ENCODE data around the gene DCTN4. TPM values are rescaled to one million over a fixed set of nuclear protein-coding genes. Genes with fewer than 3 reads are reported as not detected.

DCTN4 gene
- total and polyA plus RNA-seq, 2 of the 8 experiments (the other 6 are each of a cell fraction or from before 2014, with no cell fraction given) = 20.5 to 42.7 TPM

DNA sequence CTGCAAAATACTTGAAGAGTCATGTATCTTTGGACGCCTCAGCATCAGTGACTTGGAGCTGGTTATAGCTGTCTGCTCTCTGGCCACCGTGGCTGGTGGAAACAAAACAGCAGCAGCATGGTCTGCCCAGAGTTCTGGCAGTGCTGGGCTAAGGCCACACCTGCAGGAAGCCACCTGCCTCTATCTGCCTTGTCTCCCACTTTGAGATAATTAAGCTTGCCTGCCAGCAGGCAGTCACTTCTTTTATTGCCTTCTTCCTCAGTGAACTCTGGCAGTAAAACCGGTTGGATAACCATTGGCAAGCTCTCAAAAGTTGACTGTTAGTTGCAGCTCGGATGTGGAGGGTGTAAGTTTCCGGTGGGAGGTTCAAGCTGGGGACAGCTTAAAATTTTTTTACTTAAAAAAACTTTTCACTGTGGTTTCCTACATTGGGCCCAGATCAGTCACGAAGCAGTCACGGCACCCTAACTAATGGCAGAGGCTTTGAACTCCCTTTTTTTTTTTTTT is 24.7 kb upstream of the DCTN4 start:
- FAIRE-seq = peak; percentile 28

More for the DNA sequence above, 24.7 kb upstream of the DCTN4 start:
- Histone ChIP-seq H3K56ac (replicated peaks; ENCODE audit: insufficient read length, low read depth, low read length) (no peak overlapping the region), H4K91ac (replicated peaks; ENCODE audit: insufficient read length, low read length) (peak overlapping the region; percentile 4), H3K27me3 (replicated peaks in 1 of 4; ENCODE audit: control insufficient read depth in 3 of 4, extremely low read depth in 1 of 4, insufficient read depth in 3 of 4, low read length in 3 of 4) (no peaks in the 10 kb centered on the region), H3K79me1 (ENCODE audit: low read depth, low read length) (no peaks in the 10 kb centered on the region), H3K9ac (replicated peaks in 1 of 4; ENCODE audit: extremely low read depth in 1 of 4, low read depth in 3 of 4, low read length in 3 of 4) (no peak overlapping the region), H2BK20ac (ENCODE audit: low read length) (no peak overlapping the region), H4K5ac (ENCODE audit: insufficient read length, low read depth, low read length) (no peak overlapping the region), H3K4me2 (ENCODE audit: insufficient read depth in 1 of 2, low read depth in 2 of 2, low read length in 2 of 2) (peak overlapping the region in 1 of 2 experiments; percentile 20; a peak in 1 of 4 replicates), H3K23ac (ENCODE audit: insufficient read length) (no peak overlapping the region), H3K4ac (replicated peaks; ENCODE audit: insufficient read length, low read depth, low read length) (no peak overlapping the region), H3K9me3 (ENCODE audit: insufficient read depth in 2 of 2, low read depth in 1 of 2, low read length in 1 of 2) (no peaks in the 10 kb centered on the region; a peak in 2 of 4 replicates), H2AK5ac (ENCODE audit: low read depth, low read length) (no peak overlapping the region), H2BK12ac (ENCODE audit: low read depth, low read length) (no peak overlapping the region), H3K27ac (ENCODE audit: low read depth, low read length) (0 out of 2 replicates have a peak overlapping the region, but pooled peaks have one; percentile 37), H3K4me3 (ENCODE audit: extremely low read depth in 1 of 4, insufficient read depth in 2 of 4, low read depth in 3 of 4, low read length in 4 of 4) (no peak overlapping the region), H4K8ac (ENCODE audit: extremely low read depth, insufficient read depth, low read length) (no peak overlapping the region), H2BK5ac (ENCODE audit: low read depth, low read length) (peak overlapping the region; percentile 40; the same call in 1 of the 2 replicates), H3K14ac (ENCODE audit: insufficient read length) (no peak overlapping the region), H3K79me2 (ENCODE audit: control insufficient read depth in 1 of 2, insufficient read depth in 2 of 2, low read length in 2 of 2) (0 out of 4 replicates have a peak, but pooled peaks cover 0 to 4% of the 10 kb centered on the region in 2 experiments), H2BK15ac (ENCODE audit: low read length) (no peak overlapping the region), H4K20me1 (replicated peaks in 1 of 2; ENCODE audit: control insufficient read depth in 1 of 2, insufficient read depth in 2 of 2, low read length in 2 of 2) (no peaks in the 10 kb centered on the region), H2BK120ac (replicated peaks; ENCODE audit: low read depth, low read length) (no peak overlapping the region), H3K36me3 (ENCODE audit: control insufficient read depth in 2 of 4, insufficient read depth in 4 of 4, low read length in 3 of 4) (0 out of 8 replicates have a peak, but pooled peaks cover 0 to 3% (median 0%) of the 10 kb centered on the region in 4 experiments), H3K18ac (ENCODE audit: extremely low read depth, low read length) (no peak overlapping the region), H3K23me2 (ENCODE audit: low read depth, low read length) (peaks cover 3% of the 10 kb centered on the region; the same call in 1 of the 2 replicates), H3K4me1 (replicated peaks in 1 of 4; ENCODE audit: control insufficient read depth in 3 of 4, insufficient read depth in 4 of 4, low read length in 3 of 4) (peaks cover 3 to 14% (median 10%) of the 10 kb centered on the region in 4 experiments; a peak in 5 of 7 replicates), H2AFZ (ENCODE audit: low read length) (no peak overlapping the region)
- DNase-seq (ENCODE audit: low read depth in 1 of 2, low spot score in 2 of 2) = no peak
- POLR2A ChIA-PET (ENCODE audit: partially characterized antibody) = interaction anchor here (0.7 to 1.2 kb wide), 8 partner anchors 9 to 82 kb away, joined by 3 to 4 read pairs (median 3); partner anchors contain the start of gene RBM22
- CTCF ChIA-PET (ENCODE audit: partially characterized antibody) = interaction anchor here (0.7 to 6.5 kb wide), 8 partner anchors 9 to 83 kb away, joined by 3 to 40 read pairs (median 5); partner anchors contain the start of genes IRGM and RBM22
- WGBS, 2 experiments (ENCODE audit: extremely low coverage in 1 of 2, insufficient coverage in 1 of 2, insufficient read length in 1 of 2, insufficient replicate concordance in 2 of 2, low coverage in 1 of 2, low lambda C conversion rate in 2 of 2, missing lambda C conversion rate in 1 of 2) = 57% methylated on average over 7 of the region's 7 CpGs; no CpG with 5 or more reads in 1 of the 2 experiments
- peak; percentile 65; the same call in 1 of the 2 replicates for TF ChIP-seq RBBP5 (IDR thresholded peaks at IDR 0.05; ENCODE audit: borderline replicate concordance, low read depth, low read length)
- no peak for TF ChIP-seq ZNF274 (IDR thresholded peaks at IDR 0.05; ENCODE audit: borderline replicate concordance, extremely low read depth, low read length)
- TF ChIP-seq SP1 (IDR thresholded peaks at IDR 0.05; ENCODE audit: low read depth, low read length) = 0 out of 2 replicates have a peak, but pooled peaks have one; percentile 36
- TF ChIP-seq, protein P1, sequence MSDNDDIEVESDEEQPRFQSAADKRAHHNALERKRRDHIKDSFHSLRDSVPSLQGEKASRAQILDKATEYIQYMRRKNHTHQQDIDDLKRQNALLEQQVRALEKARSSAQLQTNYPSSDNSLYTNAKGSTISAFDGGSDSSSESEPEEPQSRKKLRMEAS (IDR thresholded peaks at IDR 0.05) = 0 out of 2 replicates have a peak, but pooled peaks have one; percentile 25
- no peak for TF ChIP-seq EGR1 (IDR thresholded peaks at IDR 0.05; ENCODE audit: borderline replicate concordance, low read depth, low read length)
- TF ChIP-seq, protein P2, sequence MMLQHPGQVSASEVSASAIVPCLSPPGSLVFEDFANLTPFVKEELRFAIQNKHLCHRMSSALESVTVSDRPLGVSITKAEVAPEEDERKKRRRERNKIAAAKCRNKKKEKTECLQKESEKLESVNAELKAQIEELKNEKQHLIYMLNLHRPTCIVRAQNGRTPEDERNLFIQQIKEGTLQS (IDR thresholded peaks at IDR 0.05; ENCODE audit: insufficient read depth, low read depth, low read length) = no peak
- no peak for TF ChIP-seq CREB1 (IDR thresholded peaks at IDR 0.05)
- TF ChIP-seq ASH2L (IDR thresholded peaks at IDR 0.05; ENCODE audit: low read length) = peak; percentile 23
- no peak for TF ChIP-seq SIRT6 (IDR thresholded peaks at IDR 0.05; ENCODE audit: low read length)
- peak; percentile 66; the same call in 1 of the 2 replicates for TF ChIP-seq TCF12 (IDR thresholded peaks at IDR 0.05; ENCODE audit: low read depth, low read length)

All from H1 (cell line).